ENCODE data around the gene TMEM18.
A peak's percentile ranks its signal among the peaks of the same experiment; 100 is the strongest.

Gene TMEM18

DNA sequence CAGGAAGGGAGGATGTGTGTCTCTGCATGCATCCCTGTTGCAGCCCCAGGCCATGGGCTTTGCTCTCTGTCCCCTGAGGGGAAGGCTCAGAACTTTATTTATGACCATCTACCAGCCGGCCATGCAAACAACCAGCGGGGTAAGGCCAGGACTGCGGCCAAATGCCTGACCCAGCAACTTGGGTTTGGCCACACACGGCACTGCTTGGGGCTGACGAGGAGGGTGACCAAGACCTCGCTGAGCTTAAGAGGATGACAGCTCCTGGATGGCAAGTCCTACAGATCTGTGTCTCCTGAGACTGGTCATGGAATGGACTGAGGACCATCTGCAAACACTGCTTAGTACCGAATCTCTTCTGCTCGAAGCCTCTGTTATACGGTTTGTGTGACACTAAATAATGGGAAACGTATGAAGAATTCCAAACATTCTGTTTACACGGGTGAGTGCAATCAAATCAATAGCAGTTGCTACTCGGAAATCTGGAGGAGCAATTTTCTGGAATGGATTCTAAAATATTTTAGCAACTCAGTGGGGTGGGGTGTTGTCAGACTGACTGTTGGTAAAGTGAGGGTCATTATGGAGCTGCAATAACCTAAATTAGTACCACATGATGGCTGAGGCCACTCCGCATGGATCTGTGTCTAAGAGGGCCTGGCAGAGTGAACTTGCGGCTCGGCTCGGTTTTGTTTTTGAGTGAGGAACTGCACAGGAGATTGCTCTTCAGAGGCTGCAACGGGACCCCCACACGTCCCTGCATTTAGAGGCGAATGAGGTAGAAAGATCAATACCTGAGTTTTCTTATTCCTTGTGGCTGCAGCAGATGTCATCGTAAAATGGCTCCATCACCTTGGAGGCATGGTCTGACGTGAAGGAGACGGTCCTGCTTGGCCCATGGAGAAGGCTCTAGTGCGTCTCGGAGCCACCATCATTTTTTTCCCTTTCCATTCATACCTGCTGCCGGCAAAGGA lies 26.6 kb downstream of the TMEM18 start:
- DNase-seq = no peak

GRCh38 chr2:649426-650342 lies 27.5 kb downstream of the TMEM18 start:
- DNase-seq = no peak

DNA sequence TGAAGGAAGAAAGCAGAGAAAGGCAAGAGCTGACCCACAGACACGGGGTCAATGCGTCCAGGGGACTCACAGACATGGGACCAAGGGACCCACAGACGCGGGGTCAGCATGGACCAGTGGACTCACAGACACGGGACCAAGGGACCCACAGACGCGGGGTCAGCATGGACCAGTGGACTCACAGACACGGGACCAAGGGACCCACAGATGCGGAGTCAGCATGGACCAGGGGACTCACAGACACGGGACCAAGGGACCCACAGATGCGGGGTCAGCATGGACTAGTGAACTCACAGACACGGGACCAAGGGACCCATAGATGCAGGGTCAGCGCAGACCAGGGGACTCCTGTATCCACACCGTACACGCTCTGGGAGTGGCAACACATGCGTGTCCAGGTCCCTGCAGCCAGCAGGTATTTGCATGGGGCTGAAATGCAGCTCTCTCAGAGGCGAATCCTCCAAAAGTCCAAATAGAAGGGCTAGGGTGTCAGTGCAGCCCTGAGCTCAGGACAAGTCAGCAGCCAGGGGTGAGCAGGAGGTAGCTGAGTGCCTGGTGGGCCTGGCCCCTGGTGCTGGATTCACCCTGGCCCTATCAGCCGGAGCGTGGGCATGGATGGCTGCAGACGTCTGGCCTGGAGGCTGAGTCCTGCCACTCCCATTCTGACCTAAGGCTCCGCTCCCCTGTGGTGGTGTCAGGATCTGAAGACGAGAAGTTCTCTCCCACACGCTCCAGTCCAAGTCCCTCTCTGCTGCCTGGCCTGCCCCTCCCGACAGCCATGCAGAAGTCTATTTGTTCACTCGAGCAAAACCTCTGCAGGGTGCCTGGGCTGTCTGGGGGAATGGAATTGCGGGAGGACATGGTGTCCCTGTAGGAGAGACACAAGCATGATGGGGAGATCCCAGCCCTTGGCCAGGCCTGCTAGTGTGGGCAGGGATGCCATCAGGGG lies 28.5 kb downstream of the TMEM18 start:
- DNase-seq = no peak

GRCh38 chr2:647691-648231 lies 29.4 kb downstream of the TMEM18 start:
- no peak for DNase-seq

DNA sequence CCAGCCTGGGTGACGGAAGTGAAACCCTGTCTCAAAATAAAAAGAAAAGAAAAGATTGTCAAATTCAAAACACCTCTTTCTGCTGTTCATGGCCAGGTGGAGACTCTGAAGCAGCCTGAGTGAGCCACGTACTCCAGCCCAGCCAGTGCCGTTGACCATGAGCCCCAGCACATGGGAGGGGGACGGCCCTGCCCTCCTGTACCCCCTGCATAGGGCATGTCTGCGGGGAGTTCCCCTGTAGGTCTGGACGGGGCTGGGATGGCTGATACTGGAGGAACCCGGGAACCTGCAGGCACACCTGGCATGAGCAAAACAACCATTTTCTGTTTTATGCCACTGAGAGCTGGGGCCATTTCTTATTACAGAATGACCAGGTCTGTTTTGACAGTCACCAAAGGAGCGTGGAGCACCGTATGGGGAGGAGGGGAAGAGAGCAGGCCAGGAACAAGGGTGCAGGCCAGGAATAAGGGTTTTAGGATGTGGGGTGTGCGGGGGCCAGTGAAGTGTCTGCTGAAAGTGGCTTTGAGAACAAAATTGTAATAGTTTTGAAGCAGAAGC lies 30.1 kb downstream of the TMEM18 start:
- DNase-seq = no peak

DNA sequence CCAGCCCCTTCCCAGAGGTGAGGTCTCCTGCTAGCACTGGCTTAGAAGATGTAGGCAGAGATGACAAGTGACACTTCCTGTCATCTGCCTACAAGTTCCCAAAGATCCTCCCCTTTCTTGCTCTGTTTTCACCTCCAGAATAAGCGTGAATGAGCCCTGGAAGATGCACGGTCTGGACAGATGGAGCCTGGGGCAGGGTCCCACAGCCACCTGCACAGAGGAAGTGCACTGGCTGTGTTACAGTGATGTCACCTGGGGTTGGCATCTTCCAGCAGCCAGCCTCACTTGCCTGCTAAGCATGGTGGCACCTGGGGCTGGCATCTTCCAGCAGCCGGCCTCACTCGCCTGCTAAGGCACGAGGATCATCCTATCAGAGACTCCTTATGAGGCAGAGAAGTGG lies 32.3 kb downstream of the TMEM18 start:
- DNase-seq = no peak

DNA sequence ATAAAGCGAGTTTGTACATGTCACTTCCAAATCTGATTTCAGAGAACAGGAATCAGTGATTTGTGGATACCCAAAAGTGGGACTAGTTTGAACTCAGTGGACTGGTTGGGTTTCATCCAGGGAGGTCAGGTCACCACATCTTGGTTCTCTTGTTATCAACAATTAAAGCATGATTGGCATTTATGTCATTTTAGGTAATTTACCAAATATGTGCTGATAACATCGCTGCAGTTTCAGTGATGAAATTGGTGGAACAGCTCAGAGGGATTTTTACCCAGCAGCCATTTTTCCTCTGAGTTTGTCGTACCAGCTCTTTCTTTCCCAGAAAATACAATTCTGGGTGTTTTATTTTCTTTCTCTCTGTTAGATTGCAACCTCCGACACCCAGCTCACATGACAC lies 33.4 kb downstream of the TMEM18 start:
- no peak for DNase-seq

GRCh38 chr2:643334-643733 lies 33.9 kb downstream of the TMEM18 start:
- DNase-seq = no peak

DNA sequence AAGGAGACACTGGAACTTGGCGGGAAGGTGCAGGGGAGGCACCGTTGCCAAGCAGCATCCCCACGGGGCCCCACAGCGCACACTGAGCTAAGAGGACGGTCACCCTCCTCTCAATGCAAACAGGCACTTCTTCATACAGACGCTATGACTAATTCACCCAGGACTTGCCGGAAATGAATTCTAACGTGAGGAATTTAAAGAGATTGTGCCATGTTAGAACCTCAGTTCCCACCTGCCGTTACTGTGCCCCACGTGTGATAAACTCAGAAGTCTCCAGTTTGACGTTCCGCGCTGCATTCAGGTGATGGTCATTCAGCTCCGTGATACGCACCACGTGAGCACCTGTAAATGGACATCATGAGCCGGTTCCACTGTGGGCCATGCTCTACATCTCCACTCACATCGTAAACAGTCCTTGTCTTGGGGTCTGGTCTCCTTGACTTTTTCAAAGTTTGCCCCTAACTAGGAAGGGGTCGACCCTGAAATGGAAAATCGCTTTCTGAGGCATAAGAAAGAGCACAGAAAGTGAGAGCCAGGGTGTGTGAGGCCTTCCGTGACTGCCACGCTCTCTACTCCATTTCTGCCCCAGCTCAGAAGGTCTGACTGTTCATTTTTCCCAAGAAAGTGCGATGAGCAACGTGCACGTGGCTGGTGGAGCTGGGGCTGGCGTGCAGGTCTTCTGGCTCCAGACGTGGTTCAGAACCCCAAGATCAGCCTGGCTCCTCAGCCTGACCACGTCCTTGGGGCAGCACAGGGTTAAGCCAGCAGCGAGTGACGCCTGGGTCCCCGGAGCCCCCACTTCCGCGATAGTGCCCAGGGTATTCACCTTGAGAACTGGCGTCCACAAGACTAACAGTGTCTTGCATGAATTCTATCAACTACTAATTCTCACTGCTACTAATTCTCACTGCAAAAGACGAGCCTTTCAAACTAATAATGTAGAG lies 35.1 kb downstream of the TMEM18 start:
- DNase-seq = no peak

GRCh38 chr2:641164-641871 lies 35.9 kb downstream of the TMEM18 start:
- no peak for DNase-seq

GRCh38 chr2:639703-640102 lies 37.5 kb downstream of the TMEM18 start:
- no peak for DNase-seq

- DNase-seq = no peak
These were observed 39.4 kb downstream of the TMEM18 start for GRCh38 chr2:637804-638203.

DNA sequence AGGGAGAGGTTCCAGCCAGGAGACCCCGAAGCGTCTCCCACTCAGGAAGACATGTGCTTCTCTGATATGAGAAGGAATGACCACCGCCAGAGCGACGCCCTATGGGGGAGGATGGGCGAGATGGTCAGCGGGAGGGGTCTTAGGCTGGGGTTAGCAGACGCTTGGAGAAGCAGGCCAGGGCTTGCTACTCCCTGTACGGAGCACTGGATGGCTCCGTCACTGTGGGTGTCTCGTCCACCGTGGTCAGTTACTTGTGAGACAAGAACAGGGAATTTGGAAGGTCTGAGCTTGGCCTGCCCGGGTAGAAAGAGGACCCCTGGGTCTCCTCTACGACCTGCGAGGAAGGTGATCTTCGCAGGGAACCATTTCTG lies 39.8 kb downstream of the TMEM18 start:
- DNase-seq = no peak

DNA sequence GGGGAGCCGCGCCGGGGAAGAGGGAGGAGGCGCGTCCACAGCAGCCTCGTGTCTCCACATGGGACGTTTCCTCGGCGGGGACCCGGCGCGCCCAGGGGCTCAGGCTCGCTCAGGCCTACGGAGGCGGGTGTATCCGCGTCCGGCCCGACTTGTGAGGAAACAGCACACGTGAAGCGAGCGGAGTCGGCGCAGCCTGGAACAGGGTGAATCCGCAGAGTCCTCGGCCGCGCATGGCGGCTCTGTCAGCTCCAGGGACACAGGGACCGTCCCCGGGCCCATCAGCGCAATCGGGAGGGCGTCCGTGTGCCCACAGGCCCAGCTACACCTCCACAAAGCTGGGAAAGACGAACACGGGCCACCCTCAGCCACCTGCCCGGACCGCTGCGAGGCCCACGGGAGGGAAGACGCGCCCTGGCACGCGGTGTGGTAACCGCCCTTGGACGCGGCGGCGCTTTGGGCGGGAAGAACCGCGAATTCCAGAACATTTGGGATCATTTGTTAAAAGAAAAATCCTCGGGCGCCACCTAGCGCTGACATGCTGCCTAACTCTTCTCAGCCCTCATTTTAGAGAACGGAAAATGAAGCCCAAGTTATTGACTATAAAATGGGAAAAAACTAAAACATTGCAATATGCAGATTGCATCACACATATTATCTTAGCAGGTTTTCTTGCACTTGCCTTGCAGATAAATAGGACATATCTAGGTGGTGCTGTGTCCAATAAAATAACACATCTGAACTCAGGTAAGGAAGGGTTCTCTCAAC lies 40.4 kb downstream of the TMEM18 start:
- peak; percentile 69 for DNase-seq

GRCh38 chr2:635687-636621 lies 41.3 kb downstream of the TMEM18 start:
- no peak for DNase-seq

GRCh38 chr2:634636-635388 lies 42.4 kb downstream of the TMEM18 start:
- DNase-seq = no peak

DNA sequence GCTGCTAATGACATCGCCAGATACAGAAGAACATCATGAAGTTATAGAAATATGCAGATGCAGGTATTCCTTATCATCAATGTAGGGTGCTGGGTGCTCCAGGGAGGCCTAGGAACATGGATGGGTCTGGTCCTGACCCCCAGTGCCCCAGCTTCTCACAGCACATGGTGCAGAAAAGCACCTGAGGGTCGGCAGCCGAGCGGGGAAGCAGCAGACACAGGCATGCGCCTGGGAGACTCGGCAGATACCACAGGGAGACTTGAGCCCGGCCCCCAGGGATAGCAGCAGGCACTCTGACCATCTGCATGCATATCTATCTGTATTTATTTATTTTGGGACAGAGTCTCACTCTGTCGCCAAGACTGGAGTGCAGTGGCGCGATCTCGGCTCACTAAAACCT lies 43.2 kb downstream of the TMEM18 start:
- no peak for DNase-seq
